Stimulated activated naive B cell treated with anti-CD40 and anti-IgM and Interleukin-4, amounts not matched to agents 10 μg/mL and 1 μg/mL and 100 μg/mL, for 72 hours (primary cell): ENCODE data around the gene PGAP2.
A peak's percentile ranks its signal among the peaks of the same experiment; 100 is the strongest.

Experiments
- ATAC-seq, 2 donors: fragments of 150-1000 bp; cut with Tn5 transposase; replicated peaks; 2 replicates each; pipeline ENCODE4 v1.10.0; 2021; ENCODE audit warnings: moderate library complexity in 1 of 2
- DNase-seq: peaks from one replicate; pipeline ENCODE4 v3.0.0; 2021
- H3K27ac Mint-ChIP-seq: one replicate; pipeline ENCODE4 v1.8.0; 2022; ENCODE audit warnings: mild to moderate bottlenecking, mixed read lengths
- H3K27me3 Mint-ChIP-seq, 2 donors: one replicate each; pipeline ENCODE4 v1.8.0; 2022; ENCODE audit warnings: mixed read lengths in 2 of 2
- H3K36me3 Mint-ChIP-seq, 2 donors: one replicate each; pipeline ENCODE4 v1.8.0; 2022; ENCODE audit warnings: mixed read lengths in 2 of 2, mild to moderate bottlenecking in 1 of 2
- H3K4me1 Mint-ChIP-seq, 2 donors: one replicate each; pipeline ENCODE4 v1.8.0; 2022; ENCODE audit warnings: mixed read lengths in 2 of 2, mild to moderate bottlenecking in 1 of 2
- H3K4me3 Mint-ChIP-seq, 2 donors: one replicate each; pipeline ENCODE4 v1.8.0; 2022; ENCODE audit warnings: mild to moderate bottlenecking in 2 of 2, mixed read lengths in 2 of 2, moderate library complexity in 1 of 2
- H3K9me3 Mint-ChIP-seq, 2 donors: one replicate each; pipeline ENCODE4 v1.8.0; 2022; ENCODE audit warnings: mixed read lengths in 2 of 2, mild to moderate bottlenecking in 1 of 2

PGAP2 gene

DNA sequence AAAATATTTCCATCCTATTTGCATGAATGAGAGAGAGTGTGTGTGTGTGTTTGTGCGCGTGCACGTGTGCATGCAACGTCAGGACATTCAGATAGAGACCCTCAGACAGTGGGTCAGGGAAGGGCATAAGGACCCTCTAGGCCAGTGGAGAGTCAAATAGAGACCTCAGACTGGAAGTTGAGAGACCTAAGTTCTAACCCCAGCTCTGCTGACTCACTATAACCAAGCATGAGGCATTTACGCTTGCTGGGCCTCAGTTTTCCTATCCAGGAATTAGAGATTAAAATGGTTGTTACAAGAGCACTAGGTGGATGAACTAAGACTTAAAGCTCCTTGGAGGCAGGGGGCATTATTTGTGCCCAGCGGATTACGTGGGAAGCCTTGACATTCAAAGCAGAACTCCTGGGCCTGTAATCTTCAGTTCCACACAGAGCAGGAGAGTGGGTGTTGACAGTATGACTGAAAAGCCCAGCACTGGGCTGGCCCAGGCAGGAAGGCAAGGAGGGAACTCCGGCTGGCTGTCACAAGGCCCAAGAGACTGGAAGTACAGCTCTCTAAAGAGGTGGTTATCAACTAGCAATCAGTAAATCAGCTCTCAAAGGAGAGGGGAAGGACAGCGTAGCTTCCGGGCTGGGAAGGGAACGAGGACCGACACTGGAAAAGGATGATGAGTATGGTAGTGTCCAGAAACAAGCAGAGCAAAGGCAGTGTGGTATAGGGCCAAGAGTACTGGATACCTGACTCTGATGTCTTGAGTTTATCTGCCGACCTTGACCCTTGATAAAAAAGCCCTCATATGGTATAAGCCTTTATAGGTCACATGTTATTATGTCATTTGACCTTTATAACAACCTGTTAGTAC lies 23.2 kb downstream of the PGAP2 start:
- H3K27me3 Mint-ChIP-seq: no peaks in the 10 kb centered on the region
- ATAC-seq (peak; percentile 57 to 62), DNase-seq (no peak)
- peak overlapping the region; percentile 37 to 63 for H3K4me3 Mint-ChIP-seq
- H3K4me1 Mint-ChIP-seq: peaks cover 58 to 76% of the 10 kb centered on the region in 2 donors
- H3K27ac Mint-ChIP-seq: peak overlapping the region; percentile 94
- peaks cover 44 to 67% of the 10 kb centered on the region in 2 donors for H3K36me3 Mint-ChIP-seq
- peaks cover 0 to 1% of the 10 kb centered on the region in 2 donors for H3K9me3 Mint-ChIP-seq

DNA sequence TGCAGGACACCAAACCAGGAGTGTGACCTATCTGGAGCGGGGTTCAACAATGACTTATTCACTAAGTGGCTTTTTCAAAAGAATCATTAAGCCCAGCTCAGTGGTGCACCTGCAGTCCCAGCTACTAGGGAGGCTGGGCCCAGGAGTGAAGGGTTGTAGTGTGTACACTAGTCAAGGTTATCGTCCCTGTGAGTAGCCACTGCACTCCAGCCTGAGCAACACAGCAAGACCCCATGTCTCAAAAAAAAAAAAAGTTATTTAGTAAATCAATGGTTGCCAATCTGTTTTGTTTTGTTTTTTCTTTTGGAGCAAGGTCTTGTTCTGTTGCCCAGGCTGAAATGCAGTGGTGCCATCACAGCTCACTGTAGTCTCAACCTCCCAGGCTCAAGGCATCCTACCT lies 24.5 kb downstream of the PGAP2 start:
- Mint-ChIP-seq H3K27me3 (no peaks in the 10 kb centered on the region), H3K36me3 (peaks cover 38 to 60% of the 10 kb centered on the region in 2 donors), H3K4me1 (peaks cover 54 to 74% of the 10 kb centered on the region in 2 donors), H3K9me3 (peaks cover 0 to 1% of the 10 kb centered on the region in 2 donors), H3K27ac (peak overlapping the region; percentile 59), H3K4me3 (peak overlapping the region in 1 of 2 donors; percentile 6)
- ATAC-seq (no peak), DNase-seq (no peak)

DNA sequence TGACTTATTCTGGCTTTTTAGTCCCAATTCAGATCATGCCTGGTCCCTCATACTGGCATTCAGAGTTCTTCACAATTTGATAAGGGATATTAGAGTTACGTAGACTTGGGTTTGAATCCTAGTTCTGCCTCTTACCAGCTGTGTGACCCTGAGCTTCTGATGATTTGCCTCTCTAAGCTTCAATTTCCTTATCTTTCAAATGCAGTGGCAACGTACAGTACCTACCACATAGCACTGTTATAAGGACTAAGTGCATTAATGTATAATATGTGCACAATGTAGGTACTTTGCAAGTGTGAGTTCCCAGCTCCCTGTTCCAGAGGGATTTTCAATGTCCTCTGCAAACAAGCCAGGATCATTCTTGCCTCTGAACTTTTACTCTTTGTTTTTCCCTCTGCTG lies 25.1 kb downstream of the PGAP2 start:
- peak overlapping the region; percentile 85 for H3K27ac Mint-ChIP-seq
- H3K4me1 Mint-ChIP-seq: peaks cover 56 to 77% of the 10 kb centered on the region in 2 donors
- peak overlapping the region; percentile 0 to 50 for H3K4me3 Mint-ChIP-seq
- ATAC-seq (no peak), DNase-seq (no peak)
- H3K27me3 Mint-ChIP-seq: no peaks in the 10 kb centered on the region
- H3K36me3 Mint-ChIP-seq: peaks cover 41 to 62% of the 10 kb centered on the region in 2 donors
- H3K9me3 Mint-ChIP-seq: peaks cover 0 to 1% of the 10 kb centered on the region in 2 donors

DNA sequence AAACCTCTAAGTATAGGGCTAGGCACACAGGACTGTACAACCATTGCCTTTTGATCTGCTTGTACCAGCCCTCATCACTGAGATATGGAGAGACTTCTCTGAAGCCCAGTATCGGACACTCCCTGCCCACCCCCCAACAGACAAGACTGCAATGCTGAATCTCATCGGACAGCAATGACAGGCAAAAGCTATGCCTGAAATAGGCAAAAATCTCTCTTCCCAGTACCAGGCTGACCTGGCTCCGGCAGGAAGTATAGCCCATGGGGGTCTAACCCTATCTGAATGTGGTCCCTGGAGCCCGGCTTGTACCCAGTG lies 25.9 kb downstream of the PGAP2 start:
- Mint-ChIP-seq H3K36me3 (peaks cover 46 to 69% of the 10 kb centered on the region in 2 donors), H3K4me1 (peaks cover 62 to 85% of the 10 kb centered on the region in 2 donors)

DNA sequence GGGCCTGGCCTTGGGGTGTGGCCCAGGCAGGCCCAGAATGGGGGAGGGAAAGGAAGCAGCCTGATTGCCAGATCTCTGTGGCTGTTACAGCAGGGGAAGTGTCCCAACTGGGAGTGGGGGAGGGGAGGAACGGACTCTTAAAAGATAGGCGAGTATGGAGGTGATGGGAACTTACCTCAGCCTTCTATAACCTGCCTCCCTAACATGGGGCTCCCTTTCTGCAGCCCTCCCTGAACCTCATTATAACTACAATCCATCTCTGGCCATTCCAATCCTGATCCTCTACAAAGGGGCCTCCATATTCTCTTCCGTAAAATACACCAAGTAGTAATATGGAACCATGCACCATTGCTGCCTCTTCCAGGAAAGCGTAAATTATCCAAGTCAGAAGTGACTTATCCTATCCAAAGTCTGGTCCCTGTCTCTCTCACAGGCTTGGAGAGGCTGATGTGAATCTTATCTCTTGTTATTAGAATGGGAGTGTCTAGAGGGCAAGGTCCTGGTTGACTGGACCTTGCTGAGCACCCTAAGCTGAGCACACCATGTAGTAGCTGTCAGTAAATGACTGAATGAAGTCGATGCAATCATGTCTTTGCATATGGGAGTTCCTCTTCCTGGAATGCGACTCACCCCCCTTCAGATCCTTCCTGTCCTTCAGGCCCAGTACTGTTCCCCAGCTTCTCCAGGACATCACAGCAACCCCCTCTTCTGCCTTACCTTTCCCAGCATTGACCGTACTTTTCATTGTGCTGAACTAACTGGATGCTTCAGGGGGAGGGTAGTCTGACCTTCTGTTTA lies 26.5 kb downstream of the PGAP2 start:
- no peaks in the 10 kb centered on the region for H3K27me3 Mint-ChIP-seq
- H3K36me3 Mint-ChIP-seq: peaks cover 52 to 74% of the 10 kb centered on the region in 2 donors
- no peak for DNase-seq
- peaks cover 66 to 91% of the 10 kb centered on the region in 2 donors for H3K4me1 Mint-ChIP-seq
- ATAC-seq: no peak
- H3K9me3 Mint-ChIP-seq: peaks cover 0 to 1% of the 10 kb centered on the region in 2 donors
- peak overlapping the region; percentile 86 for H3K27ac Mint-ChIP-seq
- peak overlapping the region; percentile 76 to 77 for H3K4me3 Mint-ChIP-seq

More for the DNA sequence above, 25.9 kb downstream of the PGAP2 start:
- Mint-ChIP-seq H3K9me3 (peaks cover 0 to 1% of the 10 kb centered on the region in 2 donors), H3K27ac (peak overlapping the region; percentile 86), H3K27me3 (no peaks in the 10 kb centered on the region), H3K4me3 (peak overlapping the region; percentile 76 to 77)
- no peak for DNase-seq
- ATAC-seq: no peak

DNA sequence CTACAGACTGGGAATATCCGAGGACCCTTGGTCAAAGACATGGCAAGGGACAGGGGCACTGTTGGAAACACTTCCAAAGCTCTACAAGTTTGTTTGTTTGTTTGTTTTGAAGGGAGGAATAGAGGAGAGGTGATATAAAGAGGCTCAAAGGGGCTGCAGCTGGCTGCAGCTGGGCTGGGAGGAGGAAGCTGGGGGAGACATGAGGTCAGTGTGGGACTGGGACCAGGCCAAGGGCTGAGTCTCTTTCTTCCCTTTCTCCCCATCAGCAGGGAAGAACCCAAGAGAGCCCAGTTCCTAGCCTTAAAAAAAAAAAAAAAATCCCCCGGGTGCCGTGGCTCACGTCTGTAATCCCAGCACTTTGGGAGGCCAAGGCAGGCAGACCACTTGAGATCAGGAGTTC lies 27.4 kb downstream of the PGAP2 start:
- no peaks in the 10 kb centered on the region for H3K27me3 Mint-ChIP-seq
- DNase-seq (no peak), ATAC-seq (no peak)
- peaks cover 64 to 91% of the 10 kb centered on the region in 2 donors for H3K4me1 Mint-ChIP-seq
- H3K36me3 Mint-ChIP-seq: peaks cover 58 to 75% of the 10 kb centered on the region in 2 donors
- peaks cover 0 to 1% of the 10 kb centered on the region in 2 donors for H3K9me3 Mint-ChIP-seq
- H3K4me3 Mint-ChIP-seq: peak overlapping the region; percentile 76 to 77
- H3K27ac Mint-ChIP-seq: peak overlapping the region; percentile 86

DNA sequence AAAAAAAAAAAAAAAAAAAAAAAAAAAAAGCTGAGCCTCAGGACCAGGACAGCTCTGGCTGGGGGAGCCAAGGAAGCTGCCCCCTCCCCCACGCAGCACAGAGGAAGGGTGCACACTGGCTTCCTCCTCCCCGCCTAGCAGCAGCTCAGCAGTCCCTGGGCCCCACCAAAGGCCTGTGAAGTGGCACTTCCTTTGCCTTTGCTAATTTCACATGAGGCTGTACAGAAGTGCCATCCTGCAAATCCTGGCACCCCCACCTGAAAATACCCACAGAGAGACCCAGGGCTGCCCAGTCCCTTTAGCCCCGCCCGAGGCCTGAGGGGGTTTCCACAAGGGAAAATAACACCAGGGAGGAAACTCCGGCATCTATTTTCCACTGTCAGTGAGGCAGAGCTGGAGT lies 28.5 kb downstream of the PGAP2 start:
- Mint-ChIP-seq H3K9me3 (no peaks in the 10 kb centered on the region), H3K27me3 (no peaks in the 10 kb centered on the region), H3K27ac (peak overlapping the region; percentile 86), H3K4me1 (peaks cover 56 to 84% of the 10 kb centered on the region in 2 donors), H3K4me3 (peak overlapping the region; percentile 85 to 96), H3K36me3 (peaks cover 47 to 63% of the 10 kb centered on the region in 2 donors)
- ATAC-seq: no peak
- DNase-seq: no peak

DNA sequence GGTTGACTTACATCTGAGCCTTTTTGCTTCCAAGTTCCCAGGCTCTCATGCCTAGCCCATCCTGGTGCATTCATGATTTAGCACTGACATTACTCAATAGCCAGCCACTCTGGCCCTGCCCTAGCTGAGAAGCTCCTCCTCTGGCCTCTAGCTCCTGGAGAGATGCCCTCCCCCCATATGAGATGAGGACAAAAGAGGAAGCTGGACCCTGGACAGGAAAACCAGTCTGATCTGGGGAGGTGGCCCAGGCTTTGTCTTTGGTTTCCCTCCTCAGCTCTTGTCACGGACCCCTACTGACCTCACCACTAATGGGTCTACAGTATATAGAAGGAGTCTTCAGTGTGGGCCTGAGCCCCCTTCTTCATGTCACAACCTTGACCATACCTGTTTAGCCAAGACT lies 29.4 kb downstream of the PGAP2 start:
- DNase-seq: no peak
- peaks cover 50 to 77% of the 10 kb centered on the region in 2 donors for H3K4me1 Mint-ChIP-seq
- H3K27ac Mint-ChIP-seq: peak overlapping the region; percentile 90
- H3K27me3 Mint-ChIP-seq: no peaks in the 10 kb centered on the region
- peak overlapping the region; percentile 85 to 96 for H3K4me3 Mint-ChIP-seq
- no peak for ATAC-seq
- H3K9me3 Mint-ChIP-seq: no peaks in the 10 kb centered on the region
- peaks cover 47 to 54% of the 10 kb centered on the region in 2 donors for H3K36me3 Mint-ChIP-seq

DNA sequence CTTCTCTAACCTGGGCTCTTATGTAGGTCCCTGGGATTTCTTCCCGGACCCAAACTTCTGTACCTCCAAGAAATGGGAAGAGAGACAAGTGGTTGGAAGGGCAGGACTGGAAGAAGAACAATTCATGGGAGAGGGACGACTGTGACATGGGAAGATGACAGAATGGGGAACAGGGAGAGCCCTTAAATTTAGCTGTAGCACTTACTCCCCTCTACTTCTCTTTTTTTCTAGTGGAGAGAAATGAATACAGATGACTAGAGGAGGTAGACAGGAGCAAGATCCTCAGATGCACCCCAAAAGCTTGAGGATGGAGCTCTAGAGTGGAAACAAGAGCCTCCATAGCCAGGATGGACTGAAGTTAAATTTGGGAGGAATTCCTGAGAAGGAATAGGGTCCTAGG lies 30.1 kb downstream of the PGAP2 start:
- no peak for DNase-seq
- no peaks in the 10 kb centered on the region for H3K27me3 Mint-ChIP-seq
- no peaks in the 10 kb centered on the region for H3K9me3 Mint-ChIP-seq
- no peak for ATAC-seq
- H3K27ac Mint-ChIP-seq: peak overlapping the region; percentile 90
- H3K4me3 Mint-ChIP-seq: peak overlapping the region; percentile 85 to 96
- peaks cover 43 to 70% of the 10 kb centered on the region in 2 donors for H3K4me1 Mint-ChIP-seq
- peaks cover 47% of the 10 kb centered on the region in 2 donors for H3K36me3 Mint-ChIP-seq

DNA sequence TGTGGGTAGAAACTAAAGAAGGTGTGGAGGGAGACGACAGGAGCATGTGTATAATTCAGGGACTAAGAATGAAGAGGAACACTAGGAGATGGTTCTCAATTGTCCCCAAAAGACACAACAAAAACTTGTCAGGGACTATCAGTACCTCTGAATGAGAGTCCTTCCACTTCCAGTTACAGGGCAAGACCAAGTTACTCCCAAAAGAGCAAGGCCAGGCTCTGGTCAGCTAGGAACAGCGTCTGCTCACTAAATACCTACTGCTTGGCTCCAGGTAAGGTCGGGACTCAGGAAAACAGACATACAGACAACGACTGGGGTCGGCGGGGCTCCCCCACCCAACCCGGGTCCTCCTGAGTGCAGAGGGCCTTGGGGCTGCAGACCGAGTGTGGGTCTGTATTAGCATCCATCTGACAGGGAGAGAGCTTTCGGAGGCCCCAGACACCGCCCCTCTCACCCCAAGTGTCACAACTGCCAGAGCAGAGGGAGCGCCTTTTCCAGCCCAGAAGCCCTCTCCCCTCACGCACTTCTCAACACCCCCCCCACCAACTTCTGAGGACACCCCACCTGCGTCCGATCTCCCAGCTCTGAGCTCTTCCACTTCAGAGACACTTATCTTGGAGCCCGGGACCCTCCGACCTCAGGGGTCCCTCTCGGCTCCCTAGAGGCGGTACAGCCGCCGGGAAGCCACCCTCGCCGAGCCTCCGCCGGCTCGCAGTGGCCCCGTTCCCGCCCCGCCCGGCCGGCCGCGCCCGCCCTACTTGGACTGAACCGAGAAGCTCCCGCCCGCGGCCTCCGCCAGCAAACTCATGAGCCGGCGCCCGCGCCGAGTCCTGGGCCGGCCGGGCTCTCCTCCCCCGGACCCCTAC lies 31.9 kb downstream of the PGAP2 start:
- H3K36me3 Mint-ChIP-seq: peaks cover 31 to 32% of the 10 kb centered on the region in 2 donors
- H3K4me3 Mint-ChIP-seq: peak overlapping the region; percentile 85 to 96
- DNase-seq: no peak
- H3K27ac Mint-ChIP-seq: peak overlapping the region; percentile 79
- peaks cover 32 to 62% of the 10 kb centered on the region in 2 donors for H3K4me1 Mint-ChIP-seq
- ATAC-seq: no peak
- no peaks in the 10 kb centered on the region for H3K27me3 Mint-ChIP-seq
- H3K9me3 Mint-ChIP-seq: no peaks in the 10 kb centered on the region

DNA sequence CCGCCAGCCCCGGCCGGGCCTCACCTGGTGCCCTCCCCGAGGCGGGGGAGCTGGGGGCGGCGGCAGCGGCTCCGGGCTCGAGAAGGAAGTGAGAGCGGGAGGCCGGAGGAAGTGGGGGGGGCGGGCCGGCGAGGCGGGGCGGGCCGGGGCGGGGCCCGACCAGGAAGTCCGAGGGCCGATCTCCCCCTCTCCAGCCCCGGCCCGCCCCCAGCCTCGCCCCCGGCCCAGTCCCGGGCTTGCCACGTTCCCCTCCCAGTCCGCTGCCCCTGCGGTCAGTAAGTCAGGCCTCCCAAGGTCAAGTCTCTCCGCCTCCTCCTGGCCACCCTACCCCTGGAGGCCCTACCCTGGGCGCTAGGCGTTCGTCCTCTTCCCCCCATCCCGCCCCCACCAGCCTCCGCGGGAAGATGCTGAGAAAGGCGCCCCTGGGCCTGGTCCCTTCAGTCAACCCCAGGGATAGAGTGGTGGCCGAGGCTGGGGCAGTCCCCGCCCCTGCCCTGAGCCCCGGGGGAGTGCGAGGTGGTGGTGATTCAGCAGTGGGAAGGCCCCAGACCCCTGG lies 32.6 kb downstream of the PGAP2 start, which contains the start of gene RHOG:
RHOG (minus strand) TSS at position 90 of the 556 bp plus-strand sequence. CDS start 12,821 bp downstream, outside the sequence.
- peak; percentile 85 to 88 for ATAC-seq
- Mint-ChIP-seq H3K27ac (peak within 1 kb of the TSS; percentile 79), H3K4me1 (peaks cover 27 to 57% of the 10 kb centered on the region in 2 donors), H3K36me3 (peaks cover 24 to 27% of the 10 kb centered on the region in 2 donors), H3K4me3 (peak within 1 kb of the TSS; percentile 85 to 96), H3K9me3 (no peaks in the 10 kb centered on the region), H3K27me3 (no peaks in the 10 kb centered on the region)
- peak; percentile 99 for DNase-seq

DNA sequence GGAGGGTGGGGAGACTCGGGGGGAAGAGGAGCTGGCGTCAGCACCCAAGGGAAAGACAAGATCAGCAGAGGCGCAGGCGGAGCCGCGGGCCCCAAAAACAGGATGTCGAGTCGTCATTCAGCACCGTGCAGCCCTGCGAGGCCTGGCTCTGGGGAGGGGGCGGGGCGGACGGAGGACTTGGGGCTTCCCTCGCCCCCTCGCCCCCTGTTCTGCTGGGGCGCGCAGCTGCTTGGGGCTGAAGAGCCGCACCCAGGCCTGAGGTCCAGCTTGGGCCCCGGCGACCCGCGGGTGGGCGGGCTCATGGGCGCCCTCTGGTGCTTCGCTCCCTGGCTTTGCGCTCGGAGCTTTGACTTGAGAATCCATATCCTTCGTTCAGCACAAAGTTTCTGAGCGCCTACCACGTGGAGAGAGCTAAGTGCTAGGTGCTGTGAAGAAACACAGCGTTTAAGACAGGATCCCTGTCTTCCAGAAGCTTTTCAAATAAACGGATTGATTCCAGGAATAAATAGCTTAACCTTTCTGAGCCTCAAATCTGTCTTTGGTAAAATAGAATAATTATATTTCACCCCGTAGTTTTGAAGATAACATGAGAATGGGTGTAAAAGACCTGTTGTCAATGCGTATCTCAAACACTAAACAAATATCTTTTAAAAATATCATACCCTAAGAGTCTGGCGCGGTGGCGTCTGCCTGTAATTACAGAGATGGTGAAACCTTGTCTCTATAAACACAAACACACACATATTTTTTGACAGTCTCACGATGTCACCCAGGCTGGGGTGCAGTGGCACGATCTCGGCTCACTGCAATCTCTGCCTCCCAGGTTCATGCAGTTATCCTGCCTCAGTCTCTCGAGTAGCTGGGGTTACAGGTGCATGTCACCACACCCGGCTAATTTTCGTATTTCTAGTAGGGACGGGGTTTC lies 33.3 kb downstream of the PGAP2 start:
- H3K27ac Mint-ChIP-seq: peak overlapping the region; percentile 79
- peak overlapping the region; percentile 85 to 96 for H3K4me3 Mint-ChIP-seq
- peaks cover 24 to 27% of the 10 kb centered on the region in 2 donors for H3K36me3 Mint-ChIP-seq
- no peaks in the 10 kb centered on the region for H3K9me3 Mint-ChIP-seq
- H3K4me1 Mint-ChIP-seq: peaks cover 27 to 50% of the 10 kb centered on the region in 2 donors
- ATAC-seq: peak in 1 of 2 donors; percentile 83
- no peaks in the 10 kb centered on the region for H3K27me3 Mint-ChIP-seq
- no peak for DNase-seq
